ENCODE data around the gene TOM1.
"Not testable (repeated sequence)": the region's sequence is repeated elsewhere in the genome, so short reads cannot be mapped to it uniquely, and the experiment has no call there.

TOM1 gene

DNA sequence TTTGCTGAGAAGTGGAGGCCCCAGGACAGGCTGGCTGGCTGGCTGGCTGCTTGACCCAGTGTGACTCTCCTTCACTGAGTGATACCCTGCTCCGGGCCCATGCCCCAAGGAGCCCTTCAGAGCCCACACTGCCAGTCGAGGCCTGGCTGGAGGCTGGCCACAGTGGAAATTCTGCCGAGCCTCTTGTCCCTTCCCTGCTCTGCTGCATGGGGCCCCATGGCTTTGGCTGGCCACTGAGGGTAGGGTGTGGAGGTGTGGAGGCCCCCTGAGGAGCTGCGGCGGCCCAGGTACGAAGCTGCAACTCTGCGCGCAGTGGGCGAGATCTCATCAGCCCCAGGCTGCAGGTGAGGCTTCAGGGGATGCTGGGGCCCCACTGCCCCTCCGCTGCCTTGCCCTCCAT is 47.8 kb downstream of the TOM1 start:
- no peak for DNase-seq

DNA sequence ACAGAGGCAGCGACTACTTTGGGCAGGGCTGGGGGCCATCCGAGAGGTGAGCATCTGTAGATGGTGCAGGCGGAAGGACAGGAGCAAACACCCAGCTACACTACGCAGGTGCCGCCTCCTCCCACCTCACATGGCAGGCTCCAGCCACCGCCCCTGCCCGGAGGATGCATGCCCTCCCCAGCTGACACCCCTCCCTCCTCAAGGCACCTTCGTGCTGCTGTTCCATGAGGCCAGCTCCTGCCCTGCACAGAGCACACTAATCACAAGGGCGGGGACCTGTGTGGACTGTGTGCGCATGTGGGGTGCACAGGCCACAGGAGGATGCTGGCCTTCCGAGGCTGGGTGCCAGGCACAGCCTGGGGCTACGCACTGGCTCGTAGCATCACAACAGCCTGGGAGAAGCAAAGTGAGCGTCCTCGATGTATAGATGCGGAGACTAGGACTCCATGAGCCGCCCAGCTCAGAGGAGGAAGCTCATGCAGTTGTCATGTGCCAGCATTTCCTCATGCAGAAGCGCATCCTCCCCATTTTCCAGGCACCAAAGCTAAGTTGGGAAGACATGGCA is 48.4 kb downstream of the TOM1 start:
- DNase-seq, result no peak

DNA sequence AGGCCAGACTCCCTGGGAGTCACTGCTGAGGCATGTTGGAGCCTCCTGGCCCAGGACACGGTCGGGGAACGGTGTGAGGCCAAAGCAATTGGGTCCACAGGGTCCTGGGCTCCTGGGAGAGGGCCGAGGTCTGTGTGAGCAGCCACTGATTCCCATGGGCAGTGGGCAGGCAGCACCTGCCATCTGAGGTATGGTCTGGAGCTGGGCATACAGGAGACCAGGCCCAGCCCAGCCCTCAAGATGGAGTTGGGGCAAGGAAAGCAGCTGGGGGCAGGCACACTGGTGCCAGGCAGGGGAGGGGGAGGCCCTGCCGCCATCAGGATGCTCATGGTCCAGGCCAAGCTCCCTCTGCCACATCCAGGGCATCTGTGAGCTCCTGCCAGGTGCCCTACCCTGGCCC is 49.0 kb downstream of the TOM1 start:
- no peak for DNase-seq

DNA sequence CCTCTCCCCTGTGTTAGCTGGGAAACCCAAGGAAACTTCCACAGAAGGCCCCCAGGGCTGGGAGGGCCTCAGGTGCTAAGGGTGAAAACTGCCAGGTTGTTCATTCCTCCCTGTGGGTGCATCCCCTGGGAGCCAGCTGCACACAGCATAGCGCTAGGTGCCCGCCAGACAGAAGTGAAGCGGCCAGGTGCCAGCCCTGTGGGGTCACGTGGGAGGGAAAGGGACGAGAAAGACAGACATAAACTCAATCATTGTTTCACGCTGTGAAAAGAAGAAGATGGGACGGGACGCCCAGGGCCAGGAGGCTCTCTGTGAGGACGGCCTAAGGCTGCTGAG is 49.6 kb downstream of the TOM1 start:
- DNase-seq, result peak in 1 of 2 experiments; percentile 71

DNA sequence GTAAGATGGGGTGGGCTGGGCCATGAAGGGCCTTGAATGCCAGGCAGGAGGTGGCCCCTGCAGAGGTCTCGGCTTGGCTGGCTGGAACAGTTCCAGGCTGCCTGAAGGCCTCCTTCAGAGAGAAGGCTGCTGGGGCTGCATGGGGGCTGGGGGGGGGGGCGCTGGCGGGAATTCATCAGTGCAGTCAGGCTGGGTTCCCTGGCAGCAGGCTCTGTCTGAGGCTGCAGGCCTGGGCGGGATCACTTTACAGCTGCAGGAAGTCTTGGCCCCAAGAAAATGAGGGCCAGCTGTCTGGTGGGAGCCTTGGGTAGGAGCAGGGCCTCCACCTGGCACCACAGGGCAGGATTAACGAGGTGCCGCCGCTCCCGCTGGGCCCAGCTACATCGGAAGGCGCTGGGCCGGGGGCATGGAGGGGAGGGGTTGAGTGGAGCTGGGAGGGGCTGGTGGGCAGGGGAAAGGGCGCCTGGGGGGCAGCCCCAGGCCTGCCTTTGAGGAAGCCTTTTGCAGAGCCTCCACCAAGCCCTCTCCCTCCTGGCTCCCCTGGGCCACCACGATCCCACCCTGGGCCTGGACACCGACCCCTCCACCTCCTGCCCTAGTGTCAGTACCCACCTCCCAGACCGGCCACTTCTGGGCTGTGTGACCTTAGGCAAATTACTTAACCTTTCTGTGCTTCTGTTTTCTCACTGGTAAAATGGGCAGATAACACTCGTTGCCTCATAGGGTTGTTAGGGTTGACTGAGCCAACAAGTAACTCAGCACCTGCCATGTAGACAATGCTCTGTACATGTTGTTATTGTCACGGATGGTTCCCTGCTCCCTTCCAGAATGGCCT is 50.2 kb downstream of the TOM1 start:
- DNase-seq, result peak; percentile 83 to 95

DNA sequence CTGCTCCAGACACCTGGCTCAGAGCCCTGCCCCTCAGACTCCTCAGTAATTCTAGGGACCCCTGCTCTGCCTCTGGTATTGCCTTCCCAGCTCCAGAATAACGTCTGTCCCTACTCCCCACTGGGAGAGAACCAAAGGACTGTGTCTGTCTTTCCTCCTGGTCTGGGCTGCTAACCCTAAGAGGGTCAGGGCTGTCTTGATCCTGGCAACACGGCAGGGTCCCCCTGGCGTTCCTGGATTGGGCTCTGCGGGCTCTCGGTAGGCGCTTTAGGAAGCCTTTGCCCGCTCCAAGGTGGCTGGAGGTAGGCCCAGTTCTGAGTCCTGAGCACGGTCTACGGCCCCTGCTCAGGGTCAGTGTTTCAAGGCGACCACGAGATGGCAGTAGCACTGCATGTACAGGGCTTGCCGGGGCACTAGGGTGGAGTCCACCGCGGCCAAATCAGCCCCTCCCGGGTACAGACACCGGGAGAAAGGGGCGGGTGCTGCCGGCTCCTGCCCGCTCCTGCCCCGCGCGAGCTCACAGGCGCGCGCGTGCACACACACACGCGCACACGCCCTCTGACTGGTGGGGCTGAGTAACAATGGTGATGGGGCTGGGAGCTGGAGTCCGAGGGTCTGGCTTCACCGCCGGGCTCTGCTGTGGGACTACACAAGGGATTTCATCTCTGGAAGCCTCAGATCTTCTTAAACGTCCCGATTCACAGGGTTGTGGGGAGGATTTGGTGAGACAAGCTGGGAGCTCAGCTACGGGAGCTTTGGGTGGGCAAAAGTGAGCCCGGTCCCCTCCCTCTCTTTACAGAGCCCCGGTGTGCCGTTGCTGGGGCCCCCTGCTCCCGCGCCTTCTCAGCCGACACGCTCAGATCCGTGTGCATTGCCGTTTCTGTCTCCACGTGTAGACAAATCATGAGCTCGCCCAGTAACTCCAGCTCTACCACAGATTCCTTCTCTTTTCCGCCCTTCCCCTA is 51.1 kb downstream of the TOM1 start:
- DNase-seq, result peak; percentile 90 to 94

DNA sequence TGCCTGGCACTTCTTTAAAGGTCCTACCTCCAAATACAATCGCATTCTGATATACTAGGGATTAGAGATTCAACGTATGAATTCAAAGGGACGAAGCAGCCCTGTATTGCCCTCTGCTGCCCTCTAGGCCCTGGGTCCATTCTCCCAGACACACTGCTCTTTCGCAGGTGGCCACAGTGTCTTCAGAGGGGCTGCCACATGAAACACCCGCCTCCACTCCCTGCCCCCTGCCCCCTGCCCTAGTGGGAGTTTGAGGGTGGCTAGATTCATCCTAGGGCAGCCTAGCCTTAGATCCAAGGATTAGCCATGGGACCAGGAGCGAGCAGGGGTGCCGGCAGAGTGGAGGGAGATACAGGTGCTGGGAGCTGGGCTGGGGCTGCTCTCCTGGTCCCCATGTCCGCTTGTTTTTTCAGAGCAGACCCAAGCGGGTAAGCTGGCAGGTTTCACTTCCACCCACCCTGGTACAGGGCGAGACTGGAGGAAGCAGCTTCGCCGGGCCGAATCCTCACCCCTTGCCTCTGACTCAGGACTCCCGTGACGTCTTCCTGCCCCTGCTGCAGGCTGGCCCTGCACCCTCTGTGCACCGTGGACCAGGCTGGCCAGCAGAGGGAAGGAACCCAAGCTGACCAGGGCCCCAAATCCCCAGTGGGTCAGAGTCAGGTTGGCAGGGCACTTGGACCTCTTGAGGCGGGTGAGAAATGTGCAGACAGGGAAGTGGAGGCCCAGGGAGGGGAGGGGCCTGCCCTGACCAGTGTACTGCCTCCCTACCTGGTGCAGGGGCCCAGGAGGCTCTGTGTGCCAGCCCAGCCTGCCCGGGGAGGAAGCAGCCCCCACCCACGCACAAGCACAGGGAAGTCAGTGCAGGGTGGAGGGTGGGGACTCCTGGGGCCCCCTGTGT is 52.8 kb downstream of the TOM1 start:
- peak; percentile 39 to 68 for DNase-seq

DNA sequence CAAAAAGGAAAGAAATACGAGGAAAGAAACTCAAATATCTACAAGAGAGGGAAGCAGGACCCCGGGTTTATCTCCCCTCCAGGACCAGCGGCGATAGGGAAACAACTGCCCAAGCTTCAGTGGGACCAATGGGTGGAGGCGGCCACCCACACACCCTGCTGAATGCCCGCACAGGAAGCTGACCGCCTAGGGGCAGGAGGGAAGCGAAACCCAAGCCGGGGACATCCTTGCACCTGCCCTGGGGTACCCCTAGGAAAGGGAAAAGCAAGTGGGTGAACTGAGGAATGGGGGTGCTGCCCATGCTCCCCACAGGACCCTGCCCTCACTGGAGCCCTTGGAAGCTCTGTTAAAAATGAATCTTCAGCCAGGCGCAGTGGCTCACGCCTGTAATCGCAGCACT is 53.6 kb downstream of the TOM1 start:
- DNase-seq, result no peak

DNA sequence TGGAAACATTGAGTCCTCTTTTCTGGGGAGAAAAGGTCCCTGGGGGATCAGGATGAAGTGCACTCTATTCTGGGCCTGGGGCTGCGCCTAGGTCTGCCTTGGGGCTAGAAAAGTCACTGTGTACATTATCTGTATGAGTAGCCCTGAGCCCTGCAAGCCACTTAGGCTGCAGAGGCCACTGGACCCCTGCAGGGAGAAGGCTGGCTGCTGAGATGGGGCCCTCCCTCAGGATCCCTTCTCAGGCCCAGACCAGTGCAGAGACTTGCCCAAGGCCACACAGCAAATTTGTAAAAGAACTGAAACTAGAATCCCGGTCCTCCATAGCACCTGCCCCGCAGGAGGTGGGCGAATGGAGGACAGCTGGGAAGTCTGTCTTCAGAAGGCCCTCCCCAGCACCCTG is 54.4 kb downstream of the TOM1 start:
- no peak for DNase-seq

DNA sequence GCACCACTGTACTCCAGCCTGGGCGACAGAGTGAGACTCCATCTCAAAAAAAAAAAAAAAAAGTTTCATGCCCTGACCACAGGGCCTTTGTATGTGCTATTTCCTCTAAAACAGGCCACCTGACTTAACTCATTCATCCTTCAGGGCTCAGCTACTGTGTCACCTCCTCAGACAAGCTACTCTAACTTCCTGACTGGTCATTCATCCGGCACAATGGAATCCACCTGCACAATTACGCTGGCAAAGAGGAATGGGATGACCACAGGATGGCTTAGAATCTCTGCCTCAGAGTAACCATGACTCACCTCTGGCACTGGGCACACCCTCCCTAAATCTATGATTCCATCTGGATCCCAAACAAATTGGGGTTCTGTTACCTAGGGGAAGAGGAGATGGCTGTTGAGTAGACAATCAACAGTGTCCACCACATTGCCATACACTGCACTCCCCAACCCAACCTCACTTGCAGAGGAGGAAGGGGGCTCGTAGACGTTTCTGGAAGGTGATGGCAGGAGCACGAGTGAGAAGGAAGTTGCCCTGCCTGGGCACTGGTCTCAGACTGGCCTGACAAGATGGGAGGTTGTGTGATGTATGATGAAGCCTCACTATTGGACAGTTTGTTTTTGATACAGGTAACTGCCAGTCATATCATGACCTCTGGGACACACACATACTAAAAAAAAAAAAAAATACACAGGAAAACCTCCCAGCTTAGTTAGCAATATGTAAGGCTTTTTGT is 58.4 kb downstream of the TOM1 start:
- DNase-seq, result no peak

DNA sequence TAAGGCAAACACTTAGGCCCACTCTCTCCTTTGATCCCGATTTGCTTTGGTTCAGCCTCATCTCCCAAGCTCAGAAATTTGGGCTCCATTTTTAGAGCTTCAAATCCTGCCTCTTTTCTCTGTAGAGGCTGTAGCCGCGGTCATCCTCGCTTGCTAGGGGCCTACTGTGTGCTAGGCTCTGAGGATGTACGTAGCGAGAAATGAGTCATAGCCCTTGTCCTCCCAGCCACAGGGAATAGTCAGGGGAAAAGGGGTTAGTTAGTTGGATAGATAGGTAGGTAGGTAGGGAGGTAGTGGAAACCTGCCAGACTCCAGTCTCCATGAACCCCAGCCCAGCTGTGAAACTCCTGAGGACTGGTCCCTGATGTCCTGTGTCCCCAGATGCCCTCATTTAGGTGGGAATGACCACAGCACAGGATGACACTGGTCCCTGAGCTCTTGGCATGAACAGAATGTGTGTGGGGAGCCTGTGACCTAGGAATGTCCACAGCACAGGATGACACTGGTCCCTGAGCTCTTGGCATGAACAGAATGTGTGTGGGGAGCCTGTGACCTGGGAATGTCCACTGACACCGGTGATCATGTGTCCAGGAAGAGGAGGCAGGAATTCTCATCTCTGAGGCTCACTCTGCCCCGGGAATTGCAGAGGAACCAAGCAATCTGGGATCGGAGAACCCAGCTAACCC is 59.8 kb downstream of the TOM1 start:
- no peak for DNase-seq

DNA sequence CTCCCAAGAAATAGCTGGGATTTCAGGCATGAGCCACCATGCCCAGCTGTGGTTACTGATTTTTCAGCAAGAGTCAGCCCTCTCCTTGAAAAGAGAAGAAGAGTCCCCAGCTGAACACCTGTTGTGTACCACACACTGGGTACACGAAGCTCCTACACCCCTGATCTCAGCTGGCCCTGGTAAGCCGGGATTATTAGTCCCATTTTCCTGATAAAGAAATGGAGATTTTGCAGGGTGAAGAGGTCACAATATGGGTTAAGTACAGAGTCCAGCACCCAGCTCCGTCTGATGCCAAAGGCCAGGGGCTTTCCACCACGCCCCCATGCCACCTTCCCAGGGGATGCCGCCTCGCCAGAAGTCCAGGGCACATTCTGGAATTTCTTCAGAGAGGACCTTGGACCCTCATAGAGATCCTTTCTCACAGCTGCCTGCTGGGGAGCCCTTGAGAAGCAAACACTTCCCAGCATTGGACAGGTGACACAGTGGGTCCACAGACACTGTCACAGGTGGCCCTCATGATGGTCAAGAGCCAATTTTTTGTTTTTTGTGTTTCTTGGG is 61.4 kb downstream of the TOM1 start:
- DNase-seq, result no peak

DNA sequence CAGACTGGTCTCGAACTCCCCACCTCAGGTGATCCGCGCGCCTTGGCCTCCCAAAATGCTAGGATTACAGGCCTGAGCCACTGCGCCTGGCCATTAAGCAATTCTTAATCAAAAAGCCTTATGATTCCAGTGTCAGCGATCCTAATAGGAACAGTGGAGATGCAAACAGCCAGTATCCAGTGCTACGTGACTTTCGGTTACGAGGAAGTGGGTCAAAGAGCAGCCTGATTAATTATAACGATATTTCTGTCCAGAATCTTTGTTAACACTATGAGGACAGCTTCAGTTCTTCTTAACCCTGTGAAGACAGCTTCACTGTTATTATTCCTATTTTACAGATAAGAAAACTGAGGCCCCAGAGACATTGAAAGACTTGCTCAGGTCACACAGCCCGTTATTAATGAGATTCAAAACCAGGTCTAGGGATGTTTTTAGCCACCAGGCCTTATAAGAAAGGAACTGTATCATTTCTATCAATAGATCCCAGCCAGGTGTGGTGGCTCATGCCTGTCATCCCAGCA is 63.9 kb downstream of the TOM1 start:
- no peak for DNase-seq

DNA sequence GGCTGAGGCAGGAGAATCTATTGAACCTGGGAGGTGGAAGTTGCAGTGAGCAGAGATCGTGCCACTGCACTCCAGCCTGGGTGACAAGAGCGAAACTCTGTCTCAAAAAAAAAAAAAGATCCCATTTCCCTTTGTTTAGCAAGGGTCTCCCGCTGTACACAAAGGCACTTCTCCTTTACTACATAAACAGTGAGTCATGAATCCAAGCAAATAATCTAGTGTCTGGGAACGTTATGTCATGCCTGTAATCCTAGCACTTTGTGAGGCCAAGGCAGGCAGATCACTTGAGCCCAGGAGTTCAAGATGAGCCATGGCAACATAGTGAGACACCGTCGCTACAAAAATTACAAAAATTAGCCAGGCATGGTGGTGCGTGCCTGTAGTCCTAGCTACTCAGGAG is 64.5 kb downstream of the TOM1 start:
- not testable (repeated sequence) for DNase-seq

DNA sequence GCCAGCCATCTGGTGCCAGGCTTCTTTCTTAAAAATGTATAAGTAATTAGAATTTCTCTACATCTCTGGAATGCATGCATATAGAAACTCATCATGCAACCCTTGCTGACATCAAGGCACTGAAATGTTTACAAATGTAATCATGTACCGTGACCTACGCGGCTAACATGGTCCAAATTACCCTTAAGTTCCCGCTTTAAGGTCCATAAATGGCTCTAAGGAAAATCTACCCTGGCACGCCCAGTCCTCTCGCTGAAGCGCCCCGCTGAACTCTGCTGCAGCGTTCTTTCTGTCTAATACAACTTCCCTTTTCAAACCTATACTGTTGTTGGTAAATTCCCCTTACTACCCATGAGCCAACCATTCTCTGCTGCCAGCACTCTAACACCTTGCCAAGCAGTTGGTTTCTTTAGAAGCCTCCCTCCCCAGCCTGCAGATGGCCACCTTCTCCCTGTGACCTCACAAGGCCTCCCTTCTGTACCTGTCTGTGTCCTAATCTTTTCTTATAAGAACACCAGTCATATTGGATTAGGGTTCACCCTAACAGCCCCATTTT is 67.7 kb downstream of the TOM1 start:
- peak in 1 of 2 experiments; percentile 42 for DNase-seq

DNA sequence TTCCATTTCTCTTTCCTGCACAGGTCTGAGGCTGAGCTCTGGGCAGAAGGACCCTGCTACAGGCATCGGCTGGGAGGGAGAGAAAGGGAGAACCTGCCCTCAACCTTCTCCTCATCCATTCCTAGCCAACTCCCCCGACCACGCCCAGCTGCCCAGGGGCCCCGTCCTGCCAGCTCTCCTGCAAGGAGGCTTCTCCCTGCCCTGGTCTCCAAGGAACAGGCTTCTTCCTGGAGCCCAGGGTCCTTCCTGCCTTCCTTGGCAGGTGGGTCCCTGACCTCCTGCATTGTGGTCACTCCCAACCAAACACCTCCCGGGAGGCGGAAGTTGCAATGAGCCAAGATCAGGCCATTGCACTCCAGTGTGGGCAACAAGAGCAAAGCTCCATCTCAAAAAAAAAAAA is 68.7 kb downstream of the TOM1 start:
- no peak for DNase-seq

DNA sequence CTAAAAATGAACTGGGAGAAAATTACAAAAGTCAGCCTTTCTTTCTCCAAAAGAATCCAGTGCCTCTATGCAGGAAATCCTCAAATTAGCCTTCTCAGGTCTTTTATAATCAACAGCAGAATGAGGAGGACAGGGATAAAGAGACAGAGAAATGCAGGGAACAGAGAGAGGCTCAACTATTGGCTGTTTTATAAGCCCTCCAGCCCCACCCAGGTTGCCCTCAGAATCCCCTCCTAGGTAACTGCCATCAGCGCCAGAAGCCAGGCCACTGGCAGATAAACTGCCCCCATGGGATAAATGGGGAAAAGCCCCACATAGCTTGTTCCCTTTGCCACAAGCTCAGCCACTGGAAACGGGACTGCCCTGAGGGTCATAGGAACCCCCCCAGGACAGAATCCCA is 70.3 kb downstream of the TOM1 start:
- peak; percentile 73 to 76 for DNase-seq

DNA sequence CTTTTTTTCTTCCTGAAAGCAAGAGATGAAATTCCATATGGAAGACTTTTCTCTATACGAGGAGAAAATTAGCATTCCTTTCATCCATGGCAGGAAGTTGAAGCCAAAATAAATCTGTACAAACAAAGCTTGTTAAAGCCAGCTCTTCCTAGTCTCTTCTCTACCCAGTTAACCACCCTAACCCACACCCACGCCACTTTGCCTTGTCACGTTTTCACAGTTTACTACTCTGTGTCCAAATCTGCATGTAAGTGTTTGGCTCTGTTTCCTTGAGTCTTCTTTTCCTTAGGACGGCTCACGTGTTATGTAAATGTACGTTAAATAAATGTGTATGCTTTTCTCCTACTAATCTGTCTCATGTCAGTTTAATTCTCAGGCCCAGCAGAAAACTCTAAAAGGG is 74.1 kb downstream of the TOM1 start:
- no peak for DNase-seq

DNA sequence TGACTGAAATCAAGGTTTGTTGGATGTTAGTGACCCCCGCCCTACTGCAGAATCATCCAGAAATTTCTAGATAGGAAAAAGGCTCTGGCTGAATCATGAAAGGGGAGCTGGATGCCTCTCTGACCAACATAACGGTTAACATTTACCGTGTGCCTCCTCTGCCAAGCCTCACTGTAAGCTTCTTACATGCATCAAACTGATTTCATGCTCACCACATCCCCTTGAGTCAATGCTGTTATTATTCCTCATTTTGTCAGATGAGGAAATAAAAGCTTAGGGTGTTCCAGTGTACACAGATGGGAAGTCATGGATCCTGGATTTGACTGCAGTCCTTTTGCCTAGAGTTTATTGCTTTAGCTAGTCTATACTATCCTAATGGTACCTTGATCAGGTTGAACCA is 75.3 kb downstream of the TOM1 start:
- DNase-seq, result no peak

DNA sequence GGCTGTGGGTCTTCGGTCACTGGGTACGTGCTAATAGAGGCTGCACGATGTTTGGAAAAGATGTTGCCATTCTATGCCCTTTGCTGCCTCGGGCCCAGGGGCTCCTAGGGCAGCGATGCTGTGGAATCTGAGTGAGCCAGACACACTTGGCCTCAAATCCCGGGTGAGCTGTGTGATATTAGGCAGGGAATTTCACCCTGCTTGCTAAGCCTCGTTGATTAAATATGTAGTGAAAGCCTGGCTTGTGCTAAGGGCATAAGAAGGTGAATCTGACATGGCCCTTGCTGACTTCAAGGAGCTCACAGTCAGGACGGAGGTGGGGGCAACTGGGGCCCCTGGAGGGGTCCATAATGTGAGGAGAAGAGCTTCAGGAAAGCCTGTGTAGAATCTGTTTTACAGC is 75.8 kb downstream of the TOM1 start:
- DNase-seq, result no peak

All from NCI-H524 (cell line).